Parathyroid adenoma (tissue), 2 donors: ENCODE data around the gene ATP8B2.

Experiments used
- H2AFZ ChIP-seq: fragments of 300-600 bp; sonication (generic); one replicate; pipeline ENCODE4 v1.7.0; 2017; ENCODE audit warnings: antibody characterized with exemption, mild to moderate bottlenecking
- H3K27ac ChIP-seq: fragments of 300-600 bp; sonication (generic); one replicate; pipeline ENCODE4 v1.7.0; 2017
- H3K27me3 ChIP-seq: fragments of 300-600 bp; sonication (generic); one replicate; pipeline ENCODE4 v1.7.0; 2017; ENCODE audit warnings: low read length; ENCODE audit not compliant: control insufficient read depth, insufficient read depth
- H3K36me3 ChIP-seq: fragments of 300-600 bp; sonication (generic); one replicate; pipeline ENCODE4 v1.7.0; 2017; ENCODE audit warnings: low read length; ENCODE audit not compliant: control insufficient read depth, insufficient read depth
- H3K4me1 ChIP-seq: fragments of 300-600 bp; sonication (generic); one replicate; pipeline ENCODE4 v1.7.0; 2017; ENCODE audit warnings: control low read depth
- H3K4me2 ChIP-seq: fragments of 300-600 bp; sonication (generic); one replicate; pipeline ENCODE4 v1.7.0; 2017; ENCODE audit warnings: low read length
- H3K4me3 ChIP-seq: fragments of 300-600 bp; sonication (generic); one replicate; pipeline ENCODE4 v1.7.0; 2017; ENCODE audit warnings: low read depth, low read length
- H3K79me2 ChIP-seq: fragments of 300-600 bp; sonication (generic); one replicate; pipeline ENCODE4 v1.7.0; 2017; ENCODE audit warnings: control low read depth
- H3K9ac ChIP-seq: fragments of 300-600 bp; sonication (generic); one replicate; pipeline ENCODE4 v1.7.0; 2017; ENCODE audit warnings: mild to moderate bottlenecking
- H3K9me3 ChIP-seq: fragments of 300-600 bp; sonication (generic); one replicate; pipeline ENCODE4 v1.7.0; 2017; ENCODE audit warnings: low read length; ENCODE audit not compliant: control insufficient read depth
- CTCF ChIP-seq: fragments of 300-600 bp; sonication (generic); IDR thresholded peaks from one replicate; pipeline ENCODE4 v1.7.0; 2017; ENCODE audit warnings: antibody characterized with exemption, mild to moderate bottlenecking
- donor health status: primary hyperparathyroidism.

Gene ATP8B2

GRCh38 chr1:154290921-154291320 lies 34.4 kb upstream of the ATP8B2 start:
- Histone ChIP-seq H3K36me3 (no peaks in the 10 kb centered on the region), H3K4me2 (no peak overlapping the region), H3K27ac (no peak overlapping the region), H3K4me3 (no peak overlapping the region), H3K79me2 (no peaks in the 10 kb centered on the region), H2AFZ (no peak overlapping the region), H3K9me3 (no peaks in the 10 kb centered on the region), H3K27me3 (no peaks in the 10 kb centered on the region), H3K9ac (no peak overlapping the region), H3K4me1 (no peaks in the 10 kb centered on the region)
- no peak for TF ChIP-seq CTCF

- Histone ChIP-seq H3K4me1 (no peaks in the 10 kb centered on the region), H3K9me3 (no peaks in the 10 kb centered on the region), H3K27me3 (no peaks in the 10 kb centered on the region), H2AFZ (no peak overlapping the region), H3K79me2 (no peaks in the 10 kb centered on the region), H3K4me2 (no peak overlapping the region), H3K9ac (no peak overlapping the region), H3K36me3 (no peaks in the 10 kb centered on the region), H3K27ac (no peak overlapping the region), H3K4me3 (no peak overlapping the region)
- no peak for TF ChIP-seq CTCF
Measured at GRCh38 chr1:154295408-154296235, 29.7 kb upstream of the ATP8B2 start.

GRCh38 chr1:154301582-154301981 lies 23.7 kb upstream of the ATP8B2 start:
- no peaks in the 10 kb centered on the region for H3K4me1 ChIP-seq
- H3K36me3 ChIP-seq = no peaks in the 10 kb centered on the region
- no peak overlapping the region for H2AFZ ChIP-seq
- no peaks in the 10 kb centered on the region for H3K9me3 ChIP-seq
- no peak overlapping the region for H3K9ac ChIP-seq
- H3K4me3 ChIP-seq = no peak overlapping the region
- no peak for TF ChIP-seq CTCF
- no peaks in the 10 kb centered on the region for H3K27me3 ChIP-seq
- no peak overlapping the region for H3K27ac ChIP-seq
- no peaks in the 10 kb centered on the region for H3K79me2 ChIP-seq
- no peak overlapping the region for H3K4me2 ChIP-seq

GRCh38 chr1:154304664-154305337 lies 20.5 kb upstream of the ATP8B2 start:
- Histone ChIP-seq H3K36me3 (no peaks in the 10 kb centered on the region), H3K27me3 (no peaks in the 10 kb centered on the region), H2AFZ (no peak overlapping the region), H3K27ac (no peak overlapping the region), H3K4me1 (no peaks in the 10 kb centered on the region), H3K4me2 (no peak overlapping the region), H3K9me3 (no peaks in the 10 kb centered on the region), H3K9ac (no peak overlapping the region), H3K4me3 (no peak overlapping the region), H3K79me2 (no peaks in the 10 kb centered on the region)
- no peak for TF ChIP-seq CTCF
